Skeletal muscle satellite cell (primary cell): Measurements from ENCODE around the gene UBE2E1.
A peak's percentile ranks its signal among the peaks of the same experiment; 100 is the strongest.

ENCODE experiments used
- H3K27me3 ChIP-seq: 2 replicates; pipeline ENCODE4 v1.7.0; 2013; ENCODE audit warnings: low read length; ENCODE audit not compliant: control insufficient read depth, insufficient read depth
- H3K36me3 ChIP-seq: 2 replicates; pipeline ENCODE4 v1.7.0; 2013; ENCODE audit warnings: mild to moderate bottlenecking, control low read depth, low read length; ENCODE audit not compliant: insufficient read depth
- H3K4me1 ChIP-seq: 2 replicates; pipeline ENCODE4 v1.7.0; 2013; ENCODE audit warnings: low read length; ENCODE audit not compliant: control insufficient read depth, insufficient read depth
- H3K4me2 ChIP-seq: 2 replicates; pipeline ENCODE4 v1.7.0; 2013; ENCODE audit warnings: mild to moderate bottlenecking, low read length
- H3K4me3 ChIP-seq: 2 replicates; pipeline ENCODE4 v1.7.0; 2013; ENCODE audit warnings: low read length
- H3K9ac ChIP-seq: 2 replicates; pipeline ENCODE4 v1.7.0; 2013; ENCODE audit warnings: mild to moderate bottlenecking, low read depth, low read length, moderate library complexity
- H3K9me3 ChIP-seq: replicated peaks from 2 replicates; pipeline ENCODE4 v1.7.0; 2013; ENCODE audit warnings: mild to moderate bottlenecking, control low read depth, low read length

UBE2E1 gene

DNA sequence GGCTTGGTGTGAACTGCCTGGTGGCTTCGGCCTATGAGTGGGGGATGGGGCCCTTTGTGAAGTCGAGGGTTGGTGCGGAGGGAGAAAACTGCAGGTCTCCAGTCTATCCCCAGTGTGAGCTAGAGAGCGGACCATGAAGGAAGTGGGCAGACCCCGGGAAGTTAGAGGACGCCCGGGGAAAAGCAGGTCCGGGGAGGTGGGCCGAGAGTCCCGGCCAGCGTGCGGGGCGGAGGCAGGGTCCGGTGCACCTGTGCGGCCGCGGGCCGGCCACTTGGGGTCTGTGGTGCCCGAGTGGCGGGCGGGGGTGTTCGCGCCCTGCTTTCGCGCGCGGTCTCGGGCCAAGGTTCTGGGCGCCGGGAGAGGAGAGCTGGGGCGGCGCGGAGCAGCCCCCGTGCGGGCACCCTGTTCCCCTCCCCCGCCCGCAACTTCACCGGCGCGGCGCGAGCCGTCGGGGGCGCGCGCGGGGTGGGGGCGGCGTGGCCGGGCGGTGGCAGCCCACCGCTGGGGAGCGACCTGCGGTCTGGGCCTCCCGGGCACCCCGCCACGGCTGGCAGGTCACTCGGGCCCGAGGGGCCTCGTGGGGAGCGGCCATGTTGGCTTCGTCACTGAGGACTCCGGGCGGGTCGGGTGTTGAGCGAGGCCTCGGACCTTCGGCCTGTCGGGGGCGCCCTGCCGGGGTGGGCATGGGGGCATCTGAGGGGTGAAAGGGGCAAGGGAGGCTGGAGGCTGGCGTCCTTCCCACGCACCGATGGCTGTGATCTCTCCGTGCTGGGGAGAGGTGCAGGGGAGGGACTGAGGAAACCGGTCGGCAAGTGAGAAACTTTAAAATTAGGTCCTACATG is 4.8 kb downstream of the UBE2E1 start:
- H3K9me3 ChIP-seq: no peaks in the 10 kb centered on the region
- peak overlapping the region; percentile 91 for H3K4me2 ChIP-seq
- peak overlapping the region; percentile 78 for H3K9ac ChIP-seq
- peaks cover 23% of the 10 kb centered on the region for H3K4me1 ChIP-seq
- no peaks in the 10 kb centered on the region for H3K27me3 ChIP-seq
- H3K36me3 ChIP-seq: peaks cover 7% of the 10 kb centered on the region
- H3K4me3 ChIP-seq: peak overlapping the region; percentile 80

GRCh38 chr3:23811185-23811527 is 5.4 kb downstream of the UBE2E1 start:
- Histone ChIP-seq H3K9me3 (no peaks in the 10 kb centered on the region), H3K4me3 (peak overlapping the region; percentile 80), H3K4me1 (peaks cover 23% of the 10 kb centered on the region), H3K9ac (peak overlapping the region; percentile 78), H3K4me2 (peak overlapping the region; percentile 91), H3K36me3 (peaks cover 7% of the 10 kb centered on the region), H3K27me3 (no peaks in the 10 kb centered on the region)

DNA sequence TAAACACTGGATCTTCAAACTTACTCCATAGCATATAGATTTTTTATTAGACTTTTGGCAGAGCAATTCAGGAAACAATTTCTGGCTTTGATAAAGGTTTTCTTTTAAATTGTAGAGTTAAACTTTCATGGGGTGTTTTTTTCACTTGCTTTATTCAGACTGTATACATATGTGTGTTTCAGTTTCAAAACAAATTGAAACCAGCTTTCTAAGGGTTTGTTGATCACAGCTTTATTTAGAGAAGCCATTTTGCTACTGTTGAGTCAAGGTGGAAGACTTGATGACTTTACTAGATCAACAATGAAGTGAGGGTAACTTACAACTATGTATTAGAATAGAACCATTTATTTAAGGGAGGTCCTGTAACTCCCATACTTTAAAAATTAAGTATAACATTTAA is 6.2 kb downstream of the UBE2E1 start:
- peaks cover 9% of the 10 kb centered on the region for H3K36me3 ChIP-seq
- H3K4me1 ChIP-seq: peaks cover 23% of the 10 kb centered on the region
- no peaks in the 10 kb centered on the region for H3K27me3 ChIP-seq
- no peaks in the 10 kb centered on the region for H3K9me3 ChIP-seq
- no peak overlapping the region for H3K4me2 ChIP-seq
- H3K4me3 ChIP-seq: no peak overlapping the region
- H3K9ac ChIP-seq: no peak overlapping the region

GRCh38 chr3:23815879-23816278 is 10.1 kb downstream of the UBE2E1 start:
- Histone ChIP-seq H3K4me1 (peaks cover 7% of the 10 kb centered on the region), H3K36me3 (peaks cover 16% of the 10 kb centered on the region), H3K4me3 (no peak overlapping the region), H3K9me3 (no peaks in the 10 kb centered on the region), H3K9ac (no peak overlapping the region), H3K27me3 (no peaks in the 10 kb centered on the region), H3K4me2 (no peak overlapping the region)

- Histone ChIP-seq H3K27me3 (no peaks in the 10 kb centered on the region), H3K9me3 (no peaks in the 10 kb centered on the region), H3K9ac (no peak overlapping the region), H3K36me3 (peaks cover 16% of the 10 kb centered on the region), H3K4me3 (no peak overlapping the region), H3K4me2 (no peak overlapping the region), H3K4me1 (no peaks in the 10 kb centered on the region)
Observed at GRCh38 chr3:23816721-23817120, 11.0 kb downstream of the UBE2E1 start.

DNA sequence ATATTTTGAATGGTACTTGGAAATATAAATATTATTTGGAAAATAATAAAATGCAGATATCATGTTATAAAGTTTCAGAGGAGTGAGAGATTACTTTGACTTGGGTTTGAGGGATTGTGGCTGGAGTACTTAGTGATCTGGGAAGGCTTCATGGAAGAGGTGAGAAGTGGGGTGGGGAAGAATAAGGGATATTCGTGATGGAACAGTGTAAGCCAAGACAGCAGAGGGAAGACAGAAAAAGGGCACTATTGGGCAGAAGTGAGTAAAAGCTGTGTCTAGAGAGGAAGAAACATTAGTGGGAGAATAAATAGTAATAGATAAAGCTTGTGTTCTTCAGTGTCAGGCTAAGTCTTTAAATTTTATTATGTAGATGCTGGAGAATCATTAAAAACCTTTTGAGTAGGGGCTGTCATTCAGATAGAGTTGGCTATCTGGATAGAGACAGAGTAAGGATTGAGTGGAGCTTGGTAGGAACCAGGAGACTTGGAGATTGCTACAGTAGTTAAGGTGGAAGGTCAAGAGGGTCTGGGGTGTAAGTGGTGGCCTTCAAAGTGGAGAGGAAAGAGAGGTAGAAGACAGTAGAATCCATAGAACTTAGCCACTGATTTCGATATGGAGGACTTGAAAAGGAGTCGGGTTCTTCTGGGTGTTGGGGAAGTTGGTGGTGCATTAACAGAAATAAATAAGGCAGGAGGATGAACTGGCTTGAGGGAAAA is 11.9 kb downstream of the UBE2E1 start:
- no peak overlapping the region for H3K9ac ChIP-seq

DNA sequence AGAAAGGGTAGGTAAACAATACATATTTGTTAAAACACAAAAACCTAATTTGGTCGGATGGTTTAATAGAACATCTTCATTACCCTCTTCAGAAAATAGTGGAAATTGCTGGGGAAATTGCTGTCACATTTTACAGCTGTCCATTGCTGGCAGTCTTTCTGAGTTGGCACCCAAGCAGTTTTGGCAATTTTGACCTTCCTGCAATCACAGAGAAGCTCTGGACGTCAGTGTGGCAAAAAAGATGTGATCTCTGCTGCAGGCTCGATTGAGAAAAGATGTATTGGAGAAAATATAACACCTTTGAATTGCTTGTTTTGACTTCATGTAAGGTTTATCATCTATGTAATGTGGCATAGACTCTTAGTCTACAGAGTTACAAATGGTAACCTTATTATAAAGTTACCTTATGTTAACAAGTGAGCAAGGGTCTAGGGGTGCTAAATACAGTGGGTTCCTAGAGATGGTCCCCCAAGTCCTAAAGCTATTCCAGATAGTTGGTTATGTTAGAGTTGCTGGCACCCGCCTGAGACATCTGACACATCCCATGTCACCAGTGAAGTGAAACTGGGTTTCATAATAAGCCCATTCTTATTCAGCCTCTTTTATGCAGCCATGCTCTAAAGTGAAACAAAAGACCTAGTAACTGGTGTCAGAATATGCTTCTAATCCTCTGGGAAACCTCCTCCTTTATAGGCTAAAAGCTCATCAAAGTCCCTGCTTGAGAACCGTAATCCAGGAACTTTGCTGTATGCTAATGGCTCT is 14.0 kb downstream of the UBE2E1 start:
- no peaks in the 10 kb centered on the region for H3K4me1 ChIP-seq
- H3K36me3 ChIP-seq: peaks cover 9% of the 10 kb centered on the region
- H3K4me3 ChIP-seq: no peak overlapping the region
- H3K9ac ChIP-seq: no peak overlapping the region
- H3K27me3 ChIP-seq: no peaks in the 10 kb centered on the region
- H3K9me3 ChIP-seq: no peaks in the 10 kb centered on the region
- H3K4me2 ChIP-seq: no peak overlapping the region

More for the DNA sequence above, 11.9 kb downstream of the UBE2E1 start:
- no peaks in the 10 kb centered on the region for H3K4me1 ChIP-seq
- H3K36me3 ChIP-seq: peaks cover 14% of the 10 kb centered on the region
- no peaks in the 10 kb centered on the region for H3K27me3 ChIP-seq
- no peaks in the 10 kb centered on the region for H3K9me3 ChIP-seq
- H3K4me2 ChIP-seq: no peak overlapping the region
- H3K4me3 ChIP-seq: no peak overlapping the region

DNA sequence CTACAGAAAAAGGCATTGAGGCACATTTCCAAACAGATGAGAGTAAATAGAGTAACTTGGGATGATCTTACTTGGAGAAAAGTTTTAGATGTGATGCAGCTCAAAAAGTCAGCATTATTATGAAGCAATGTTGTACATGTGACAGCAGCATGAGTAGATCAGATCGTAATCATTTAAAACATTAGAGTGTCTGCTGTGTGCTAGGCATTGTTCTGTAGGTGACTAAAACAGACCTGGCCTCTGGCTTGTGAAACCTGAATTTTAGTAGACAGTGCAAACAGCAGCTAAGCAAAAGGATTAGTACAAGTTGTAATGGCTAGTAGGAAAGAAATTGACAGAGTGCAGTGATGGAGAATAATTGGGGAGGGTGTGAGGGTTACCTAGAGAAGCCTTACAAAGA is 15.1 kb downstream of the UBE2E1 start:
- Histone ChIP-seq H3K4me2 (no peak overlapping the region), H3K4me1 (no peaks in the 10 kb centered on the region), H3K27me3 (no peaks in the 10 kb centered on the region), H3K9ac (no peak overlapping the region), H3K9me3 (no peaks in the 10 kb centered on the region), H3K4me3 (no peak overlapping the region), H3K36me3 (peaks cover 9% of the 10 kb centered on the region)

DNA sequence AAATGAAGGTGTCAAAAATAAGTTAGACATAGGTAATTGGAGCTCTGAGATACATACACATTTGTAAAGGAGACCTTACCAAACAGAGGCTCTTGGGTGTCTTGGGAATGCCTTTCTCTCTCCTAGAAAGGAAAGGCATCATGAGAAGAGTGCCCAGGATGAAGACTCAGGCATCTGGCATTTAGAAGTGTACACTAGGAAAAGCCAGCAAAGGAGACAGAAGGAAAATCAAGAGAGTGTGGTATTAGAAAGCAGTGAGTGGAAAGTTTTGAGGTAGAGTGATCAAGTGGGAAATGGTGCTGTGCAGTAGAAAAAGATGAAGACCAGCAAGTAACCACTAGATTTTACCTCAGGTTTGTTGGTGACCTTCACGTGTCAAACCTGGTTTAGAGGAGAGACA is 16.1 kb downstream of the UBE2E1 start:
- no peak overlapping the region for H3K4me3 ChIP-seq
- no peaks in the 10 kb centered on the region for H3K4me1 ChIP-seq
- no peaks in the 10 kb centered on the region for H3K27me3 ChIP-seq
- peaks cover 7% of the 10 kb centered on the region for H3K36me3 ChIP-seq
- no peak overlapping the region for H3K9ac ChIP-seq
- H3K9me3 ChIP-seq: no peaks in the 10 kb centered on the region
- no peak overlapping the region for H3K4me2 ChIP-seq

DNA sequence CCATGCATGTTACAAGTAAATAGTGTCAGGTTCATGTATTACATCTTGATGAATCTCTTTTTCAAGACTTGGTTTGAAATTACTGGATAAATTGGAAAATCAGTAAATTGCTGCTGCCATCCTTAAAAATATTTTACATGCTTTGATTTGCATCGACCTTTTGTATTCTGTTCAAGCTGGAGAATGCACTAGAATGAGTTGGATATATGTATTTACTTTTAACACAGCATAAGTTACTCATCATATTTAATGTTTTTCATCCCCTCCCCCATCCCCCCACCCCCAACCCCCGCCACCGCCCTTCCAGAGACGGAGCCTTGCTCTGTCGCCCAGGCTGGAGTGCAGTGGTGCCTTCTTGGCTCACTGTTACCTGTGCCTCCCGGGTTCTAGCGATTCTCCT is 16.8 kb downstream of the UBE2E1 start:
- Histone ChIP-seq H3K9me3 (no peaks in the 10 kb centered on the region), H3K4me3 (no peak overlapping the region), H3K36me3 (peaks cover 7% of the 10 kb centered on the region), H3K4me1 (no peaks in the 10 kb centered on the region), H3K9ac (no peak overlapping the region), H3K27me3 (no peaks in the 10 kb centered on the region), H3K4me2 (no peak overlapping the region)

- no peaks in the 10 kb centered on the region for H3K27me3 ChIP-seq
- no peak overlapping the region for H3K9ac ChIP-seq
- no peak overlapping the region for H3K4me3 ChIP-seq
- H3K9me3 ChIP-seq: no peaks in the 10 kb centered on the region
- peaks cover 7% of the 10 kb centered on the region for H3K36me3 ChIP-seq
- no peak overlapping the region for H3K4me2 ChIP-seq
- no peaks in the 10 kb centered on the region for H3K4me1 ChIP-seq
Observed at GRCh38 chr3:23823620-23824019, 17.9 kb downstream of the UBE2E1 start.
